Endodermal cell (in vitro differentiated cells): ENCODE results near the gene EPHA1. TPM values are rescaled to one million over a fixed set of nuclear protein-coding genes. Genes with fewer than 3 reads are reported as not detected.

ENCODE experiments used
- DNase-seq: peaks from one replicate; pipeline ENCODE4 v3.0.0-alpha.2; 2017
- H3K27ac ChIP-seq: 2 replicates; pipeline ENCODE4 v1.5.1; 2013; ENCODE audit warnings: mild to moderate bottlenecking, low read depth, low read length, moderate library complexity
- H3K27me3 ChIP-seq: 2 replicates; pipeline ENCODE4 v1.6.1; 2013; ENCODE audit warnings: mild to moderate bottlenecking, low read length, moderate library complexity; ENCODE audit not compliant: insufficient read depth, control insufficient read depth, poor library complexity, severe bottlenecking
- H3K36me3 ChIP-seq: 2 replicates; pipeline ENCODE4 v1.7.0; 2013; ENCODE audit warnings: mild to moderate bottlenecking, low read length, moderate library complexity; ENCODE audit not compliant: control insufficient read depth, insufficient read depth
- H3K4me1 ChIP-seq: one replicate; pipeline ENCODE4 v1.7.0; 2013; ENCODE audit warnings: low read length; ENCODE audit not compliant: control insufficient read depth, insufficient read depth
- H3K4me3 ChIP-seq: 2 replicates; pipeline ENCODE4 v1.5.1; 2013; ENCODE audit warnings: mild to moderate bottlenecking, low read length, moderate library complexity
- H3K9ac ChIP-seq: 2 replicates; pipeline ENCODE4 v1.6.1; 2013; ENCODE audit warnings: mild to moderate bottlenecking, low read length, moderate library complexity; ENCODE audit not compliant: poor library complexity, severe bottlenecking; ENCODE audit errors: extremely low read depth
- H3K9me3 ChIP-seq: 2 replicates; pipeline ENCODE4 v1.6.1; 2013; ENCODE audit warnings: mild to moderate bottlenecking, low read length, moderate library complexity; ENCODE audit not compliant: control insufficient read depth
- H3K27ac Mint-ChIP-seq: 2 replicates; pipeline ENCODE4 v1.8.0; 2020; ENCODE audit warnings: mixed read lengths
- H3K27me3 Mint-ChIP-seq: 2 replicates; pipeline ENCODE4 v1.8.0; 2021; ENCODE audit warnings: mild to moderate bottlenecking, mixed read lengths; ENCODE audit not compliant: insufficient read depth
- H3K36me3 Mint-ChIP-seq: 2 replicates; pipeline ENCODE4 v1.8.0; 2020; ENCODE audit warnings: low read depth, mixed read lengths
- H3K4me1 Mint-ChIP-seq: 2 replicates; pipeline ENCODE4 v1.8.0; 2020; ENCODE audit warnings: mixed read lengths
- H3K4me3 Mint-ChIP-seq: 2 replicates; pipeline ENCODE4 v1.8.0; 2020; ENCODE audit warnings: mild to moderate bottlenecking, moderate library complexity, mixed read lengths
- H3K9me3 Mint-ChIP-seq: 2 replicates; pipeline ENCODE4 v1.8.0; 2020; ENCODE audit warnings: mild to moderate bottlenecking, mixed read lengths
- CTCF ChIP-seq: fragments of 200-600 bp; sonication (generic); conservative IDR thresholded peaks from 2 replicates; pipeline ENCODE4 v1.5.0; 2021; ENCODE audit warnings: antibody characterized with exemption, mild to moderate bottlenecking
- WGBS, 2 experiments: methylation state at CpG; one replicate each; pipeline versions ENCODE4 v1.1.5 to v1.1.7; 2013; ENCODE audit warnings: missing lambda C conversion rate in 2 of 2, mixed read lengths in 1 of 2; ENCODE audit not compliant: insufficient coverage in 1 of 2, insufficient read length in 1 of 2; 5-methylcytosine and 5-hydroxymethylcytosine counted together
- total RNA-seq, 2 donors: library from RNA; stranded (reverse); fragmentation: NEBNext Ultra II Directional in 1 of 2; extraction: Animal tissue kit (Norgen Biotek cat#: 25700) in 1 of 2; gene quantifications; 2 replicates in 1 of 2; 3 replicates in 1 of 2; pipeline ENCODE4 v1.2.1, GENCODE V29; 2021

EPHA1 gene
- total RNA-seq, 2 donors from 2014 or later, result 70.0 to 103 TPM

GRCh38 chr7:143391462-143392404, 16.9 kb downstream of the EPHA1 start:
- H3K27ac ChIP-seq, result no peak overlapping the region
- no peak for TF ChIP-seq CTCF
- Mint-ChIP-seq H3K36me3 (peaks cover 70% of the 10 kb centered on the region), H3K4me1 (no peaks in the 10 kb centered on the region), H3K9me3 (no peaks in the 10 kb centered on the region), H3K4me3 (no peak overlapping the region), H3K27me3 (no peaks in the 10 kb centered on the region), H3K27ac (no peak overlapping the region)
- H3K4me1 ChIP-seq, result no peaks in the 10 kb centered on the region
- peaks cover 56% of the 10 kb centered on the region for H3K36me3 ChIP-seq
- H3K9me3 ChIP-seq, result no peaks in the 10 kb centered on the region
- peak; percentile 57 for DNase-seq
- no peaks in the 10 kb centered on the region for H3K27me3 ChIP-seq
- H3K9ac ChIP-seq, result no peak overlapping the region
- WGBS, 2 experiments, result 92 to 96% methylated on average over 15 to 24 of the region's 24 CpGs
- no peak overlapping the region for H3K4me3 ChIP-seq

DNA sequence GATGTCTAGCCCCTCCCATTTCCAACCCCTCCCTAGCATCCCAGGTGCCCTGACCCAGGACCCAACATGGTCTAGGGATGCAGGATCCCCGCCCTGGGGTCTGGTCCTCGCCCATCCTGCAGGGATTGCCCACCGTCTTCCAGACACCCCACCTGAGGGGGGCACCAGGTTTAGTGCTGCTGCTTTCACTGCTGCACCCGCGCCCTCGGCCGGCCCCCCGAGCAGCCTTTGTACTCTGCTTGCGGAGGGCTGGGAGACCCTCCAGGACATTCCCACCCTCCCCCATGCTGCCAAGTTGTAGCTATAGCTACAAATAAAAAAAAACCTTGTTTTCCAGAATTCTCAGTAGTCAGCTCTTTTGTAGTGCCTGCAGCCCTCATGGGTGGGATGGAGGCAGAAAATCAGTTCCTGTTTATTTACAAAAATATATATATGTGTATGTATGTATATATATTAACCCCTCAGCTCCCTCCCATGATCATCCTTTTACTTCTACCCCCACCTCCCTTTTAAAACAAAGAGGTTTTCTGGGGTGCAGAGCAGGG, 17.8 kb downstream of the EPHA1 start:
- Mint-ChIP-seq H3K9me3 (no peaks in the 10 kb centered on the region), H3K4me1 (no peaks in the 10 kb centered on the region), H3K27ac (no peak overlapping the region), H3K36me3 (peaks cover 63% of the 10 kb centered on the region), H3K27me3 (no peaks in the 10 kb centered on the region), H3K4me3 (no peak overlapping the region)
- peak; percentile 52 for DNase-seq
- no peak overlapping the region for H3K4me3 ChIP-seq
- no peak overlapping the region for H3K9ac ChIP-seq
- H3K9me3 ChIP-seq, result no peaks in the 10 kb centered on the region
- WGBS, 2 experiments, result 92 to 94% methylated on average over 6 to 9 of the region's 9 CpGs
- H3K4me1 ChIP-seq, result no peaks in the 10 kb centered on the region
- peaks cover 65% of the 10 kb centered on the region for H3K36me3 ChIP-seq
- no peak overlapping the region for H3K27ac ChIP-seq
- no peak for TF ChIP-seq CTCF
- no peaks in the 10 kb centered on the region for H3K27me3 ChIP-seq

- Histone ChIP-seq H3K4me1 (no peaks in the 10 kb centered on the region), H3K27ac (no peak overlapping the region), H3K36me3 (peaks cover 71% of the 10 kb centered on the region), H3K9ac (no peak overlapping the region), H3K9me3 (no peaks in the 10 kb centered on the region), H3K27me3 (no peaks in the 10 kb centered on the region), H3K4me3 (no peak overlapping the region)
- Mint-ChIP-seq H3K27me3 (no peaks in the 10 kb centered on the region), H3K27ac (peak overlapping the region; percentile 78), H3K36me3 (peaks cover 60% of the 10 kb centered on the region), H3K4me1 (no peaks in the 10 kb centered on the region), H3K9me3 (no peaks in the 10 kb centered on the region), H3K4me3 (no peak overlapping the region)
- no peak for TF ChIP-seq CTCF
- DNase-seq, result peak; percentile 58
- 93 to 97% methylated on average over 6 to 10 of the region's 10 CpGs for WGBS, 2 experiments
Observed at GRCh38 chr7:143390104-143390772, 18.4 kb downstream of the EPHA1 start.
